Stimulated activated naive CD8-positive, alpha-beta T cell treated with anti-CD3 and anti-CD28 coated beads, Interleukin-15, Interleukin-2, amounts not matched to agents 100 U/mL and 50 U/mL, for 24 hours (primary cell): ENCODE data around the gene NIPAL4.
"Not testable (repeated sequence)": the region's sequence is repeated elsewhere in the genome, so short reads cannot be mapped to it uniquely, and the experiment has no call there.

Experiments used
- ATAC-seq: fragments of 150-1000 bp; cut with Tn5 transposase; one replicate; pipeline ENCODE4 v1.10.0; 2021
- DNase-seq: peaks from one replicate; pipeline ENCODE4 v3.0.0; 2021

Gene NIPAL4

GRCh38 chr5:157463621-157464518 lies 3.9 kb downstream of the NIPAL4 start:
- DNase-seq (no peak), ATAC-seq (no peak)

- peak; percentile 64 for DNase-seq
Observed at GRCh38 chr5:157464519-157465171, 4.6 kb downstream of the NIPAL4 start.

GRCh38 chr5:157468293-157468965 lies 8.4 kb downstream of the NIPAL4 start:
- DNase-seq (no peak), ATAC-seq (no peak)

More at GRCh38 chr5:157464519-157465171, 4.6 kb downstream of the NIPAL4 start:
- peak; percentile 88 for ATAC-seq

DNA sequence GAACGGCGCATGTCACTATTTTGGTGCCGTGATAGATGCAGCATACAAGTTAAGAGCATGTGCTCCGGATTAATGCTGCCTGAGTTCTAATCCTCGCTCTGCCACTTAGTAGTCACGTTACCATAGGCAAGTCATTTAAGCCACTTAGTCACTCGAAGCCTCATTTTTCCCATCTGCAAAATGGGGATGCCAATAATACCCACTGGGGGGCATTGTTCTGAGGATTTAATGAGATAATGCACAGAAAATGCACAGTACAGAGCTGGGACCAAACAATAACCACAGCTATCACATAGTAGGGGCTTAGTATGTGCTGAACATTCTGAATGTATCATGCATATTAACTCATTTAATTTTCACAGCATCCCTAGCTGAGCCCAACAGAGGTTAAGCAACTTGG lies 9.1 kb downstream of the NIPAL4 start:
- ATAC-seq (no peak), DNase-seq (no peak)

DNA sequence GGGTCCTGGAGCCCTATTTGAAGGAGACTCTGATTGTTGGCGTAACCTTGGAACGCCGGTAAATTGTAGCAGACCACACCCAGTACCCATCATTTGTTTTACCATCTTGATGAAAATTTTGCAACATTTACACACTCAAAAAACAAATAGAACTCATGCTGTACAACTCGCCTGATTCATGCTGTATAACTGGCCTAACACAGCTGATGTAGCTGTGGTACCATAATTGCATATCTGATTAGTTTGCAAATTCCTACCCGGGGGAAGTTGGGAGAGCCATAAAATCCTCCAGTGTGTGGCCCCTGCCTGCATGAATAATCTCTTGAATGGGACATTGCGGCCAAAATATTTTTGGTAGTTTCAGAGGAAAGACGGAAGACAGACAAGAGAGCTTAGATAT lies 9.7 kb downstream of the NIPAL4 start:
- no peak for ATAC-seq
- no peak for DNase-seq

- DNase-seq: no peak
- ATAC-seq: no peak
Observed at GRCh38 chr5:157470631-157471030, 10.6 kb downstream of the NIPAL4 start.

DNA sequence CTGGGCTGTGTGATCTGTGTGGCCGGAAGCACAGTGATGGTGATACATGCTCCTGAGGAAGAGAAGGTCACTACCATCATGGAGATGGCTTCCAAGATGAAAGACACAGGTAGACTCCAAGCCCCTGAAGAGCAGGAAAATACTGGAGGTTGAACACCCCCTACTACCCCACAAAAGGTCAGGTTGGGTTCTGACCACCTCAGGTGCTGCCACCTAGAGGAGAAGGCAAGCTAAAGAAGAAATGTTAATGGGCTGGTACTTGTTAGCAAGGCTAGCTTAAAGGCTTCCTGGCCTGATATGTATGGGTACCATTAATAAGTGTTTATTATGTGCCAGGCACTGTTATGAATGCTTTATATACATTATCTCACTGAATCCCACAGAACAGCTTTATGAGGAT lies 11.7 kb downstream of the NIPAL4 start:
- peak; percentile 55 for DNase-seq
- ATAC-seq: peak; percentile 60

DNA sequence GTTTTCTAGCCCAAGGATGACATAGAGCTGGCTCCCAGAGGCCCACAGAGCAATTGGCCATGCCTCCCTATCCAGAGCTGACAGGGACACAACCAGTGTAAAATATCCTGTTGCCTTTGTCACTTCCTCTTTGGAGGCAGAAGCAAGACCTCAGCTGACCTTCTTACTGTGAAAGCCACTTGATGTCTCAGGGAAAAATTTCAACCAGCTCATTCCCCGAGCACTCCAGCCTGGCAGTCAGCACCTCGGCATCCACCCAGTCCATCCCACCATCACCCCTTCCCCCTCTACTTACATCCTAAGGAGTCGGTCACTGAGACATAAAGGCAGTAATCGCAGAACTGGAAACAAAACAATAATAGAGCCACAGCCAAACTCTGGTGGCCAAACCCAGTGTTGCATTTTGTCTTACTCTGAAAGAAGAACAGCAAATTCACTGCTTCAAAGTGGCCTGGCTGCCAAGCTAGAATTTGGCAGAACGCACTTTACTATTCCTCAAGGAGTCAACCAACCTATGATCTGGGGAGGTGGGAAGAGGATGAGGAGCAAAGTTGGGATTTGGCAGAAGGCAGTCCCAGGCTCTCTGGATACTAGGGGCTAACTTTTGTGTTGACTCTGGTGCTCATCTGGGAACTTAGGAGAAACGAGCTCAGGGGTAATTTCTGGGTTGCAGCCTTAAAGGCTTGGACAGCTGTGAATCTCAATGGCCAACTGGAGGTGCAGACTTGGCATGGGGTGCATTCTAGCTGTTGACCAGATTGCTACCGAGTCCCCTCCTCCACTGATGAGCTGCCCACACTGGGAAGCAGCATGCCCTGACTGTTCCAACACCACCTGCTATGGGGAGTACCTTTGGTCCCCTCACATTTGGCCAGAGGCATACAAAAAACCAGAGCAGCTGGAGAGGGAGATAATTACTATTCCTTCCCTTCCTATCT lies 13.6 kb downstream of the NIPAL4 start:
- ATAC-seq: no peak
- DNase-seq: no peak

DNA sequence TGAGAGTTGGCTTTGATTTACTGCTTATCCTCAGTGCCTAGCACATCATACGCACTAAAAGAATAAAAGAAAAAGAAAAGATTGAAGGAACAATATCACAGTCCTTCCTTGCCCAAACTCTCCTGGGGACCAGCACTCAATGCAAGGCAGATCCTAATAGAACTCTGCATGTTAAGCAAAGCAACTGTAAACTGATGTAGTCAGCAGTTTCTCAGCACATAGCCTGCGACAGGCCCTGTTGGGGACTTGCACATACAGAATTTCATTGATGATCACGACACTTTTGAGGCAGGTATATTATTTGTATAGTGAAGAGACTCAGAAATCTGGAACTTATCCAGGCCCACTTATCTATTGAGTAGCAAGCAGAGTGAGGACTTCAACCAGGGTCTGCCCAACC lies 15.4 kb downstream of the NIPAL4 start:
- ATAC-seq: no peak
- no peak for DNase-seq

- ATAC-seq: peak; percentile 57
- DNase-seq: peak; percentile 19
Observed at GRCh38 chr5:157476702-157477408, 16.8 kb downstream of the NIPAL4 start.

DNA sequence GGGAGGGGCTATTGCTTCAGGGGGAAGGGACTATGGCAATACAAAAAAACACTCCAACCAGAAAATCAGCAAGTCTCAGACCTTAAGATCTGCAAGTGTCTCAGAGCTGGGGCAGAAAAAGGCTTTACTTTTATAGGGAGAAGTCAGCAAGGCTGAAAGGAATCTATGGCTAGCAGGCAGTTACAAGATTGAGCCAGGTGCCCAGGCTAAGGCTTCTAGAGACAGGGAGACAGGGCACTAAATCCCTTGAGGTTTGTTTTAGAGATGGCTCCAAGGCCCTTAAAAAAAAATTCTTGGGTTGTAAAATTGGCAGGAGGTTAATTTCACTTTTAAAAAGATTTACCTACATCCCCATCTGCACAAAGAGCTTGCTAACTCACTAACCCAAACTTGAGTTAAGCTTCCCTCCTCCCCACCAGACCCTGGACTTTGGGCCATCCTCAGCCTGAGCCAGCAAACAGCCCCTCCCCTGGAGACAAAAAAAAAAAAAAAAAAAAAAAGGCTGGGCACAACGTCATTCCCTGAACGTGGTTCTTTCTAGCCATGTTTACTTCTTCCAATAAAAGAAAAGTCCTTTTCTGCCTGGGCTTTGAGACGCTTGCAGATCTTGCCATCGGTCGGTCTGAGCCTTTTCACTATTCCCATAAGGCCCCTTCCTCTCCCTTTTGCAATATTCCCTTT lies 17.9 kb downstream of the NIPAL4 start:
- DNase-seq (no peak), ATAC-seq (no peak)

DNA sequence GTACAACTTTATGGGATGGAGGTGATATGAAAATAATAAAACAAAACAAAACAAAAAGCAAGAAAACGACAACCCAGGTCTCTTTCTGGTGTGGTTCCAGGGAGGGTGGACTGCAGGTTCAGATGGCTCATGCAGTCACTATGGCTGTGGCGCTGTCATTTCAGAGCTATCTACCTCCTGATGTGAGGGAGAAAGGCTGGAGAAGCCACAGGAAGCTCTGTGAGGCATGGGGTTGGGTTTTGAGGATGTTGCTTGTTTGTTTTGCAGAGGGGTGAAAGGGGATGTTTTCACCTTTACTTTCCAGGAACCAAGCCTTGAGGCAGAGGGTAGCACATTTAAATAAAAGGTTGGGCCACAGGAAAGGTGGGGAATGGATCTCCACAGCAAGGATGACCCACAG lies 18.7 kb downstream of the NIPAL4 start:
- DNase-seq (no peak), ATAC-seq (no peak)

GRCh38 chr5:157479166-157479565 lies 19.2 kb downstream of the NIPAL4 start:
- no peak for ATAC-seq
- no peak for DNase-seq

- DNase-seq: no peak
- ATAC-seq: no peak
Observed at GRCh38 chr5:157479612-157480510, 19.8 kb downstream of the NIPAL4 start.

DNA sequence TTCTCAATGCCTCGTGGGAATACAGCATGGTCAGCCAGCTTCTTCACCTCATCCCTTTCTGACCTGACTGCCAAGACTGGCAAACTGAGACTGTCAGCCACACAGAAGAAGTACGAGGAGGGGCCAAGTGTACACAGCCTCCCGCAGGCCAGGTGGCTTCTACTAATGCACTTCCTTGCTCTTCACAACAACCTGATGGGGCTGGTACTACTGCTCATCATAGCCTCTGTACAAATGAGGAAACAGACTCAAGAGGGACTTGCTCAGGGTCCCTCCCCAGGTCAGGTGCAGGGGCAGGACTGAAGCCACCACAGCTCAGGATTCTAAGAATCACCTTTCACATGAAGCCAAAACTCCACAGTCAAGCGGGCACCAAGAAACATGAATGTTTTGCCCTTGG lies 21.3 kb downstream of the NIPAL4 start:
- DNase-seq (no peak), ATAC-seq (no peak)

DNA sequence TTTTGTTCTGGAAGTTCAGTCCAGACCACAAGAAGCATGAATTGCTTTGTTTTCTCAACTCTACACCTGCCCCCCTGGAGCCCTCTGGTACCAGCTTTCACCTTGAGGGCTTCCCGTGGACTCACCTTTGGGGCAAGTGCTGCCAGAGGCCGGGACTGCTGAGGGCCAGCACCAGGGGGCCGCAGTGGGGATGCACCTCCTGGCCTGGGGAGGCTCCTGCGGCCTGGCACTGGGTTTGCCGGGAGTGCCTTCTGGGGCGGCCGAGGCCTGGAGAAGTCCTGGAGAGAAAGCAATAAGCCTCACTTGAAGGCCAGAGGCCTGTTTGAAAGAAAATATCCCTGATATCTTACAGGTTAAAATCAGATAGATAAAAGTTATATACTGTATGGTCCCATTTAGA lies 21.7 kb downstream of the NIPAL4 start:
- ATAC-seq (no peak), DNase-seq (no peak)

GRCh38 chr5:157482702-157483101 lies 22.7 kb downstream of the NIPAL4 start:
- DNase-seq: not testable (repeated sequence)

DNA sequence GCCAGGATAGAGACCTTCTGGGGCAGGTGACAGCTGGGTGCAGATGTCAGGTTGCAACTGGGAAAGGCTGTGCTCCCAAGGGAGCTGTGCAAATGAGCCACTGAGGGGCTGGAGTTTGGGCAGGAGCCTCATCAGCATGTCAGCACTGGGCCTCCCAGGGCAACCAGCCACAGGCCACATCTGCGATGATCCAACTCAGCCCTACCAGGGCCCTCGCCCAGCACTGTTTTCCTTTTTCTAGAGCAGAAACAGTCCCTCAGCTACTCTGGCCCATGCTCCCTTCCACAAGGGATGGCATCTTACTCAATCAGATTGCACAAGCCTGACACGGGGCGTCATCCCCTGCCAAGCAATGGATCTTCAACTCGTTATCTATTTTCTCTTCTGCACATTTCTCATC lies 24.8 kb downstream of the NIPAL4 start:
- no peak for DNase-seq
- no peak for ATAC-seq

More at GRCh38 chr5:157482702-157483101, 22.7 kb downstream of the NIPAL4 start:
- not testable (repeated sequence) for ATAC-seq

GRCh38 chr5:157485340-157485739 lies 25.3 kb downstream of the NIPAL4 start:
- no peak for DNase-seq
- no peak for ATAC-seq
